GM21381 (cell line): Measurements from ENCODE around the gene ULK4.
"Not testable (repeated sequence)": the region's sequence is repeated elsewhere in the genome, so short reads cannot be mapped to it uniquely, and the experiment has no call there.

Experiments
- ATAC-seq: cut with Tn5 transposase; IDR thresholded peaks from one replicate; pipeline ENCODE4 v1.9.1; 2021; ENCODE audit warnings: mild to moderate bottlenecking, moderate library complexity; ENCODE audit not compliant: unreplicated experiment

The ULK4 gene

DNA sequence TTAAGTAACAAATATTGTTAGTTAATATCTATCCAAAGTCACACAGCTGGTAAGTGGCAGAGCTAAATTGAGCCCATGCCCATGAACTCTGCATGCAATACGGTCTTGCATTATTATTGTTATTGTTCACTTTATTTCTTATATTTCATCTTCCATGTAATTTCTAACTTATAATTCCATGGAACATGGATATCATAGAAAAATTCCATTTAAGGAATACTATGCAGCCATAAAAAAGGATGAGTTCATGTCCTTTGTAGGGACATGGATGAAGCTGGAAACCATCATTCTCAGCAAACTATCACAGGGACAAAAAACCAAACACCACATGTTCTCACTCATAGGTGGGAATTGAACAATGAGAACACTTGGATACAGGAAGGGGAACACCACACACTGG lies 508.3 kb downstream of the ULK4 start:
- ATAC-seq = not testable (repeated sequence)

DNA sequence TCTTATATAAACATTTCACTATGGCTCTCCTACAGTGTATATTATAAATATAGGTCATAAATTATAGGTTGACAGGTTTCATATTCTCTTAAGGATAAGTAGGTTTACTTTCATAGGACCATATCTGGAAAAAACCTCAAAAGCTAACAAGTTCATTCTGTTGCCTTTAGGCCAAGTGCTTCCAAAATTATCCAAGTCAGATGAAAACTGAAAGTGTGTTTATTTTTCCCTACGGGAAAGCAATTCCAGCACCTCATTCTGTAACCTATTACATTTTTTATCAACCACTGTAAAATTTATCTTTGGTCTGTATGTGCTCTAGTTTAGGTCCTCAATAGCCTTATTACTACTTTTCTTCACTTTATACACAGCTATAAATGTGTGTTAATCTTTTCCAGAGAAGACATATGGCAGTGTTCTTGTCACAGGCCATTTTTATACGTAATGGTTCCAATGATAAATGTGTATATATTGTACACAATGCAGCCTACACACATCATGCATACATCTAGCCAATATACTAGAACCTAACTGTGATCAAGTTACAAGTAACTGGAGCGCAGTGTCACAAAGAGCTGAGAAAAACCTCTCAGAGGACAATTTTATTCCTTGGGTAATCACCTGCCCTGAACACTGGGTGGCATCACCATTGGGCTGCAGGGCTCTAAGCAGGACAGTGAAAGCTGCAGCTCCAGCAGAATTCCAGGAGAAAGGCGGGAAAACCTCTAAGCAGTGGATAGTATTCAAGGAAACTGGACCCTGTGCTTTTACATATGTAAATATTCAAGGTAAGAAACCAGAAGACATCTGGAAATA lies 511.3 kb downstream of the ULK4 start:
- no peak for ATAC-seq

DNA sequence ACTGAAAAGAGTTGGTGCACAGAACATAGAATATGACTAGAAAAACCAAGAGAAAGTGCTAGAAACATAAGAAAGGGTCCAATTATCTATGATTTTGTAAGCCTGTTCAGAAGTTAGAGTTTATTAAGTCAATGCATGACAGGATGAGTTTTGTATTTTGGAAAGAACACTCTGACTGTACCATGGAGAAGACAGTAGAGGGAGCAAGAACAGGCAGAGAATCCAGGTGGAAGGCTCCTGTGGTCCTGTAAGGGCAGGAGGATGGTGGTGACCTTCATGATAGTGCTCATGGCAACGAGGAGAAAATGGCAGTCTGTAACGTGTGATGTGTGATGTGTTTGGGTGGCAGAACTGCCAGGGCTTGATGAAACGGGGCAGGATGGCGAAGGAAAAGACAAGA lies 513.5 kb downstream of the ULK4 start:
- no peak for ATAC-seq

DNA sequence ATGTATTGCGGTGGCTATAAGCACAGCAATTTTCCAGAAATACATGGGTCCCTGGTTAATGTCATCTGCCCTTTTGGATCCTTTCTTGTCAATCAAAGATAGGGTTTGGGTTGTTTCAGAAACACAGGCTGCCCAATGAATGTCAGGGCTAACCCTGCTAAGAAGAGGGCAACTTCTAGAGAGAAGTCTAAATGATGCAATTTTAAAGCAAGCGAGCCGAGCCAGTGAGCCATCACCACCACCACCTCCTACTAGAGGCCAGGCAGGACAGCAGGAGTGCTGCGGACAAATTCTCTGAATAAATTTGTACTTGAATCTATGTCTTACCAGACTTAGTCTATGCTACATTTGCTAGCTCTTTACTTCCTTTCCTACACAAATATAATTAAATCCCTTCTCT lies 514.2 kb downstream of the ULK4 start:
- no peak for ATAC-seq

DNA sequence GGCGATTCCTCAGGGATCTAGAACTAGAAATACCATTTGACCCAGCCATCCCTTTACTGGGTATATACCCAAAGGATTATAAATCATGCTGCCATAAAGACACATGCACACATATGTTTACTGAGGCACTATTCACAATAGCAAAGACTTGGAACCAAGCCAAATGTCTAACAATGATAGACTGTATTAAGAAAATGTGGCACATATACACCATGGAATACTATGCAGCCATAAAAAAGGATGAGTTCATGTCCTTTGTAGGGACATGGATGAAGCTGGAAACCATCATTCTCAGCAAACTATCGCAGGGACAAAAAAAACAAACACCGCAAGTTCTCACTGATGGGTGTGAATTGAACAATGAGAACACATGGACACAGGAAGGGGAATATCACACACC lies 515.6 kb downstream of the ULK4 start:
- not testable (repeated sequence) for ATAC-seq

DNA sequence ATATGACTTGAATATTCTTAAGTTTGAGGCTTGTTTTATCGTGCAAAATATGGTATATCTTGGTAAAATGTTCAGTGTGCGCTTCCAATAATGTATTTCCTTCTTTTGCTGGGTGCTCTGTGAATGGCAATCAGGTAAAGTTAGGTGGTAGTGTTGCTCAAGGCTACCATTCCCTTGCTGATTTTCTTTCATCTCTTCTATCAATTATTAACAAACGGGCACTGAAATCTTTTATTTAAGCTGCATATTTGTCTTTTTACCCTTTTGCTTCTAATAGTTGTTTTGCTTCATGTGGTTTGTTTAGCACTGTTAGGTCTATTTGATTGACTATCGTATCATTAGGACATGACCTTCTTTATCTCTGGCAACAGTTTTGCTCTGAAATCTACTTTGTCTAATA lies 520.3 kb downstream of the ULK4 start:
- ATAC-seq = no peak

DNA sequence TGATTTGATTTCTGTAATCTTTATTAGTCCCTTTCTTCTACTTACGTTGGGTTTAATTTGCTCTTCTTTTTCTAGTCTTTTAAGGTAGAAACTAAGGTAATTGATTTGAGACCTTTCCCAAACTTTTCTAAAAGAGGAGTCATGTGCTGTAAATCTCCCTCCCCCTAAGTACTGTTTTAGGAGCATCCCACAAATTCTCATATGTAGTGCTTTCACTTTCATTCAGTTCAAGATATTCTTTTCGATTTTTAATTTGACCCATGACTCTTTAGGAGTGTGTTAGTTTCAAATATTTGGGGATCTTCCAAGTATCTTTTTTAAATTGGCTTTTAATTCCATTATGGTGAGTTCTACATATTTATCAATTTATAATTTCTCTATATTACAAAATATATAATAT lies 520.8 kb downstream of the ULK4 start:
- no peak for ATAC-seq

DNA sequence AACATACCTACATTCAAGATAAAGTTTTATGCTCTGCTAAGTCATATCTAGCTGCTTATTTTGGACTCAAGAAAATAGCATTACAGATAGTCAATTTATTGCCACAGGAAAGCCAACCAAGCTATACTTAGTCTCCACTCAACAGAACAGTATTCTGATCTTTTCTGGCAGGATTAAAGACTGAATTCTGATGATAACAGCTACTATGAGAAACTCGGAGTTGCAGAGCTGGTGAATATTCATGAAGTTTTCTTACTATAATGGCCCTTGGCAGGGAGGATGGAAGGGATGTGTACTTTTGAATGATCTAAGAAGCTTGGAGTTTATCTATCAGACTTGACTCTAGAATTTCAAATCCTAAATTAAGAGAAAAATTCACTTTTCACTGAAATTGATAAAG lies 524.9 kb downstream of the ULK4 start:
- ATAC-seq = no peak

DNA sequence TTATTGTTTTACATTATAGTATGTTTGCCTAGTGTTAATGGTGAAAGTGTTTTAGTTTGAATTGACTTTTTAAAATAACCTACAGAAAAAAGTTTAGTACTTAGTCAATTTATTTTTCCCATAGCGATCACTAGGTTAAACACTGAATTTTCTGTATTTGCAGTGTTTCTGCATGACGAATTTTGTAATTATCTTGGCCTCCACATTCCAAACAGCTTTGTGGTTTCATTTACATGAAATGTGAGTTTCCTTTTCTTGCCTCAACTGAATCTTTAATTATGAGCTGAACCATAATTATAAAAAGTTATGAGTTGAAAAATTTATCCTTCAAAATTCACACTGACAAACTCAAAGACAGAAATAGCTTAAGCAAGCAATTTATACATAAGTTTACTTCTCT lies 527.1 kb downstream of the ULK4 start:
- no peak for ATAC-seq

DNA sequence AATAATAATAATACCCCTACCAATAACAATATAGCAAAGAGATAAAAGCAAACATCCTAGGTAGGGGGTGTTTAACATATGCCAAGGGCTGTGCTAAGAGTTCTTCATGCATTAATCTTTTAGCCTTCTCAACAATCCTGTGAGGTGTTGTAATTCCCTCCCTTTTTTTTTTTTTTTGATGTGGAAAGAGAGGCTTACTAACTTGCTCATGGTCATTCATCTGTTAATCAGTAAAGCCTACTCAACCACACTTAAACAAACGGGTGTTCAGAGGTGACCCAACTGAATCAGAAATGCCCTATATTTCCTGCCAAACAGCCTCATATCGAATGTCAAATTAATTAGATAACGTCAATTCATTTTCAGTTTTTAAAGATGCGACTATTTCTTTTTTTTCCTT lies 530.5 kb downstream of the ULK4 start:
- ATAC-seq = no peak

DNA sequence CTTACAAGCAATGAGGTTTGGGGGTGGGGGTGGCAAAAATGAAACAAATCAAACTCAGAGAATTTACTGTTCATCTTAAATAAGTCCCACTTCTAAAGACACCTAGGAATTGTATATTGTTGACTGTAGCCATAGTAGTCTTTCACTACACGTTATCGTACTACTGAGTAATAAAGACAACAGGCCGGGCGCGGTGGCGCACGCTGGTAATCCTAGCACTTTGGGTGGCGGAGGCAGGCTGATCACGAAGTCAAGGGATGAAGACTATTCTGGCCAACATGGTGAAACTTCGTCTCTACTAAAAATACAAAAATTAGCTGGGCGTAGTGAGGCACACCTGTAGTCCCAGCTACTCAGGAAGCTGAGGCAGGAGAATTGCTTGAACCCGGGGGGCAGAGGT lies 531.0 kb downstream of the ULK4 start:
- ATAC-seq = no peak

DNA sequence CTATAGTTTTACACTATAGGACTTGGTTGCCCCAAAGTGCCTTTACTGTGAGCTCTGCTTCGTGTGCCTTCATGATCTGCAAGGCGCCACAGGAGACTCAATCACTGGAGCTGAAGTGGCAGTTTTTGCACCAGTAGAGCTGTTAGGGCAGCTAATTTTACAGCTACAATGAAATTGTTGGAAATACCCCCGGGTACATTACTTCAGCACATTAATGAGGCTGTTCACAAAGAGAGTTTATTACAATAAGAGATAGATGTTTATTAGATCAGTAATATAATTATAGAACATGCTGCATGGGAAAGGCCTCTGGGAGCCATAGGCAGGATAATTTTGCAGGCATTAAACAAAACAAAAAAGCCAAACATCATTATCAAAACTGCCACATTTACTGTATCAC lies 531.5 kb downstream of the ULK4 start:
- ATAC-seq = no peak

DNA sequence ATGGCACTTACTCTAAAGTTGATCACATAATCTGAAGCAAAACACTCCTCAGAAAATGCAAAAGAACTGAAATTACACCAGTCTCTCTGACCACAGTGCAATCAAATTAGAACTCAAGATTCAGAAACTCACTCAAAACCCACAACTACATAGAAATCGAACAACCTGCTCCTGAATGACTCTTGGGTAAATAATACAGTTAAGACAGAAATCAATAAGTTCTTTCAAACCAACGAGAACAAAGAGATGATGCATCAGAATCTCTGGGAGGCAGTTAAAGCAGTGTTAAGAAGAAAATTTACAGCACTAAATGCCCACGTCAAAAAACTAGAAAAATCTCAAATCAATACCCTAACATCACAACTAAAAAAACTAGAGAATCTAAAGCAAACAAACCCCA lies 535.4 kb downstream of the ULK4 start:
- no peak for ATAC-seq

DNA sequence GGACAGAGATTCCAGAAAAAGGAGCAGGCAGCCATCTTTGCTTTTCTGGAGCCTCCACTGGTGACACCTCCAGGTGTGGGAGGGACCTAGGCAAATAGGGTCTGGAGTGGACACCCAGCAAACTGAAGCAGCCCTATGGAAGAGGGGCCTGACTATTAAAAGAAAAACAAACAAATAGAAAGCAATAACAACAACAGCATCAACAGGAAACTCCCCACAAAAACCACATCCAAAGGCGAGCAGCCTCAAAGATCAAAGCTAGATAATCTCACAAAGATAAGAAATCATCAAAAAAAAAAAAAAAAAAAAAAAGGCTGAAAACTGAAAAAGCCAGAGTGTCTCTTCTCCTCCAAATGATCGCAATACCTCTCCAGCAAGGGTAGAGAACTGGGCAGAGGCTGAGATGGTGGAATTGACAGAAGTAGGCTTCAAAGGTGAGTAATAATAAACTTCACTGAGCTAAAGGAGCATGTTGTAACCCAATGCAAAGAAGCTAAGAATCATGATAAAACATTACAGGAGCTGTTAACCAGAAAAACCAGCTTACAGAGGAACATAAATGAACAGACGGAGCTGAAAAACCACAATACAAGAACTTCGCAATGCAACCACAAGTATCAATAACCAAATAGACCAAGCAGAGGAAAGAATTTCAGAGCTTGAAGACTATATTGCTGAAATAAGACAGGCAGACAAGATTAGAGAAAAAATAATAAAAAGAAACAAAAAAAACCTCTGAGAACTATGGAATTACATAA lies 537.2 kb downstream of the ULK4 start:
- no peak for ATAC-seq

DNA sequence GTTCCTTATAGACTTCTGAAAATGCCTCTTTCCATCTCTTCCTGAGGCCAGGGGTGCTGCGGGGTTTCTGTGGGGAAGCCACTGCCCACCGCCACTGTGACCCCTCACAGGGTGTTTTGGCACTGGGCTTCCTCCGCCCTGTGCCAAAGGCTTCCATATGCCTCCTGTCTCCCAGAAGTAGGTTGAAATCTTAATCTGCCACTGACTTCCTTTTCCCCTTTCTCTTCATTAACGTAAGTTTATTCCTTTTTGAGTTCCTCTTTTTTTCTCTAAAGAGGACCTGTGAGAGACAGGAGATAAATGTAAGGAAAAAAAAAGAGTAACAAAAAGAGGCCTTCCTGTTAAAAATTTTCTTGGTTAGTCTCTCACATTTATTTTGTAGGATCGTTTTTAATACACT lies 542.1 kb downstream of the ULK4 start:
- ATAC-seq = no peak

DNA sequence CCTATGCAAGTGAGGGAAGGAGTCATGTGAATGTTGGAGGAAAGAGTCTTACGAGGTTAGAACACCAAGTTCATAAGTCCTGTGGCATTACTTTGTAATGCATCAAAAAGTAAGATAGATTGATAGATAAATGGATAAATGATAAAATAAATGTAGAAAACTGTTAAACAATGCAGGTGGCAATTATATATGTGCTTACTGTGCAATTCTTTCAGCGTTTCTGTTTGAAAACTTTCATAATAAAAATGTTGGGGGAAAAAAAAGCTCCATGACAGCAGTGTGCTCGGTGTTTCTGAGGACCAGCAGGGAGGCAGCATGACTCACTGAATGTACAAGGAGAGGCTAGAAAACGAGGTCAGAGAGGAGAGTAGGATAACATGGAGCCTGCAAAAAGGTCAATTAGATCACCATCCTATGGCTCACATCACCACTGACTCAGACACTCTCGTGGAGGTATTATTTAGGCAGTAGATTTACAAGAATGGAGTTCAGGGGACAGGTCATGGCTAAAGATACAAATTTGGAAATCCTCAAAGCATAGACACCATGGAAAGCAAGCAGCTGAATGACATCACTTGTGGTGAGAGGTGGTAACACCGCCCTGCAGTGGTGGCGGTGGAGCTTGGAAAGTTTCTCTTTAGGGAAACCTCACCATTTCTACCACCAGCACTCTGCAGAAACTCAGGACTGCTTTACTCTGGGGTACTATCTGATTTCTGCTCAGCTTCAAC lies 542.8 kb downstream of the ULK4 start:
- ATAC-seq = no peak

DNA sequence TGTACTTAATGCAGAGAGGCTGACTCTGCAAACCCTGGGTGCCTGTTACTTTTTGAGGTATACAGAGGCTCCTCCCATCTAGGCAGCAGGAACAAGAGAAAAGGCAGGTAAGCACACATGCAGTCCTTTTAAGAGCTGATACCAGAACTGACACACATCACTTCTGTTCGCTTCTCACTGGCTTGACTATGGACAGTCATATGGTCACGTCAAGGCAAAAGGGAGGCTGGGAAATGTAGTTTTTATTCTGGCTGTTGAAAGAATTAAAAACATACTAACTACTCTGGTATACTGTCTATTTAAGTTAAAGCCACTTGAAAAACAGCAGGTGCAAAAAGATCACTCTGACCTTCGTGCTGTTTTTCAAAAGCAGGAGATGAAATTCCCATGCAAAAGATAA lies 544.3 kb downstream of the ULK4 start:
- no peak for ATAC-seq

DNA sequence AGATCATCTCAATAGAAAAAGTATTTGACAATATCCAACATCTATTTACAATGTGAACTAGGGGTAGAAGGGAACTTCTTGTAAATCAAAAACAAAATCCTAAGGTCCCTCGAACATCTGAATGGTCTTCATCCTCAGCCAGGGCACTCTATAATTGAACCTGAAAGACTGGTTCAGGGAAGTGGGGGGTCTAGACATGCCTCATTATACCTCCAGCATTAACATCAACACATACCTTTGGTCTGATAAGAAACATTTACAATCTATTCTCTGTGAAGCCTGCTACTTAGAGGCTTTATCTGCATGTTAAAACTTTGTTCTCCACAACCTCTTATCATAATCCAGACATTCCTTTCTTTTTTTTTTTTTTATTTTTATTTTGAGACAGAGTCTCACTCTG lies 550.8 kb downstream of the ULK4 start:
- ATAC-seq = no peak

DNA sequence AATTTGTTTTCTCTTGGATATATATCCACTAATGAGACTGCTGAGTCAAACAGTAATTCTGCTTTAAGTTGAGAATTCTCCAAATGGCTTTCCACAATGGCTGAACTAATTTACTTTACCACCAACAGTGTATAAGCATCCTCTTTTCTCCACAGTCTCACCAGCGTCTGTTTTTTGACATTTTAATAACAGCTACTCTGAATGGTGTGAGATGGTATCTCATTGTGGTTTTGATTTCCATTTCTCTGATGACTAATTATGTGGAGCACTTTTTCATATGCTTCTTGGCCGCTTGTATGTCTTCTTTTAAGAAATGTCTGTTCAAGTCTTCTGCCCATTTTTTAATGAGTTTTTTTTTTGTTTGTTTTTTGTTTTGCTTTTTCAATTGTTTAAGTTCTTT lies 556.4 kb downstream of the ULK4 start:
- ATAC-seq = no peak

DNA sequence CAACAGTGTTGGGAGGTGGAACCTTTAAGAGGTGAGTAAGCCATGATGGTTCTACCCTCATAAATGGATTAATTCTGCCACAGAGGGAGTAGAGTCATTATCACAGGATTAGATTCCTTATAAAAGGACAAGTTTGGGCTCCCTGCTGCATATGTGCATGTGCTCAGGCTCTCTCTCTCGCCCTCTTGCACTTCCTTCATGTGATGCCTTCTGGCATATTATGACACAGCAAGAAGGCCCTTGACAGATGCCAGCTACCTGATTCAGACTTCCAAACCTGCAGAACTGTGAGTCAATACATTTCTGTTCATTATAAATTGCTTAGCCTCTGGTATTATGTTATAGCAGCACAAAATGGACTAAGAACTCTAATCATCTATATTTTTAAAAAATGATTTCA lies 557.3 kb downstream of the ULK4 start:
- ATAC-seq = no peak

DNA sequence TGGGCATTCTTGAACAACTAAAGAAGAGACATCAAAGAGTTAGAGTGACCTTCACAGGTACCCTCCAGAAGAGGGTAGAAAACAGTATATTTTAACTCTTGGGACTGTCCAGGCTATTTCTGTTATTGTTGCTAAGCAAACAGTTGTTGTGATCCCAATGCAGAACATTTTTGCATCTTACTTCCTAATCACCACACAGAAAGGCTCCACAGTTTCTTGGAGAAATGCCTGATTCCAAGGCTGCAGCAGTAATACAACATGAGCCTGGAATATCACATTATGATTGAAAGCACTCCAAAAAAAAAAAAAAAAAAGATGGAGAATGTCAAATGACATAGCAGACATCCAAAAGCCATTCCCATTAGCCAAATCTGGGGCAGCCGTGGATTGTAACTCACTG lies 567.0 kb downstream of the ULK4 start:
- ATAC-seq = no peak
